HepG2 (cell line): ENCODE measurements around the gene NACAD. TPM values are rescaled to one million over a fixed set of nuclear protein-coding genes. Genes with fewer than 3 reads are reported as not detected.

ENCODE experiments used
- CBFB ChIP-seq: sonication (generic); formaldehyde crosslinking; IDR thresholded peaks from 2 replicates; pipeline ENCODE4 v1.4.0; 2020; ENCODE audit warnings: missing genetic modification reagents
- CREM ChIP-seq, 2 experiments: sonication (generic) in 1 of 2; formaldehyde crosslinking in 1 of 2; IDR thresholded peaks; 2 replicates each; pipeline versions ENCODE4 v1.4.0 to v1.6.1; 2016 to 2020; ENCODE audit warnings: antibody characterized with exemption in 1 of 2, mild to moderate bottlenecking in 1 of 2, missing genetic modification reagents in 1 of 2
- ERF ChIP-seq: IDR thresholded peaks from 2 replicates; pipeline ENCODE4 v1.6.1; 2018; ENCODE audit warnings: missing biosample characterization, missing genetic modification reagents
- MBD4 ChIP-seq: IDR thresholded peaks from 2 replicates; pipeline ENCODE4 v1.6.1; 2012; ENCODE audit warnings: low read length, inconsistent platforms, borderline replicate concordance
- NFIB ChIP-seq: sonication (generic); formaldehyde crosslinking; IDR thresholded peaks from 2 replicates; pipeline ENCODE4 v1.9.0; 2021; ENCODE audit warnings: missing genetic modification reagents, mild to moderate bottlenecking, borderline replicate concordance
- NPAS2 ChIP-seq: sonication (generic); formaldehyde crosslinking; IDR thresholded peaks from 2 replicates; pipeline ENCODE4 v1.8.0; 2022; ENCODE audit warnings: mild to moderate bottlenecking, missing genetic modification reagents, borderline replicate concordance
- NR2F1 ChIP-seq, 2 experiments: fragments of 450-650 bp in 1 of 2; formaldehyde crosslinking in 1 of 2; IDR thresholded peaks; 2 replicates each; pipeline versions ENCODE4 v1.5.0 to v1.6.1; 2016 to 2020; ENCODE audit warnings: mild to moderate bottlenecking in 1 of 2, missing compliant biosample characterization in 1 of 2, missing genetic modification reagents in 1 of 2, moderate library complexity in 1 of 2
- NR2F2 ChIP-seq: IDR thresholded peaks from 2 replicates; pipeline ENCODE4 v1.6.1; 2012; ENCODE audit warnings: low read depth, inconsistent platforms, borderline replicate concordance
- SNAPC2 ChIP-seq: sonication (generic); formaldehyde crosslinking; IDR thresholded peaks from 2 replicates; pipeline ENCODE4 v1.8.1; 2022; ENCODE audit warnings: mild to moderate bottlenecking, missing genetic modification reagents
- SP140L ChIP-seq: sonication (generic); formaldehyde crosslinking; IDR thresholded peaks from 2 replicates; pipeline ENCODE4 v1.4.0; 2020; ENCODE audit warnings: missing genetic modification reagents, borderline replicate concordance
- SSRP1 ChIP-seq: IDR thresholded peaks from 2 replicates; pipeline ENCODE4 v1.6.1; 2016; ENCODE audit warnings: control low read depth
- TEAD2 ChIP-seq: sonication (generic); formaldehyde crosslinking; IDR thresholded peaks from 2 replicates; pipeline ENCODE4 v1.9.0; 2021; ENCODE audit warnings: missing genetic modification reagents
- TMF1 ChIP-seq: sonication (generic); formaldehyde crosslinking; IDR thresholded peaks from 2 replicates; pipeline ENCODE4 v1.8.1; 2022; ENCODE audit warnings: low read depth, missing genetic modification reagents
- ZFP1 ChIP-seq: IDR thresholded peaks from 2 replicates; pipeline ENCODE4 v1.6.1; 2016
- ZMYM2 ChIP-seq: sonication (generic); formaldehyde crosslinking; IDR thresholded peaks from 2 replicates; pipeline ENCODE4 v1.8.0; 2022; ENCODE audit warnings: mild to moderate bottlenecking, missing genetic modification reagents
- ZNF546 ChIP-seq: sonication (generic); formaldehyde crosslinking; conservative IDR thresholded peaks from 2 replicates; pipeline ENCODE4 v1.8.1; 2023; ENCODE audit warnings: mild to moderate bottlenecking, missing genetic modification reagents
- ZNF629 ChIP-seq: sonication (generic); formaldehyde crosslinking; conservative IDR thresholded peaks from 2 replicates; pipeline ENCODE4 v1.5.0; 2020; ENCODE audit warnings: missing genetic modification reagents
- ZNF7 ChIP-seq: IDR thresholded peaks from 2 replicates; pipeline ENCODE4 v1.6.1; 2016; ENCODE audit warnings: missing biosample characterization, missing genetic modification reagents
- ZNF761 ChIP-seq: sonication (generic); formaldehyde crosslinking; conservative IDR thresholded peaks from 2 replicates; pipeline ENCODE4 v1.4.0; 2020; ENCODE audit warnings: mild to moderate bottlenecking, missing genetic modification reagents
- ZSCAN20 ChIP-seq: sonication (generic); formaldehyde crosslinking; IDR thresholded peaks from 2 replicates; pipeline ENCODE4 v1.4.0; 2020; ENCODE audit warnings: missing genetic modification reagents, mild to moderate bottlenecking, borderline replicate concordance
- polyA plus RNA-seq, 8 experiments: library from polyadenylated mRNA; depleted of rRNA in 3 of 8; stranded (reverse) in 7 of 8; unstranded in 1 of 8; fragments of >200 nt; fragmentation: Illumina TruSeq in 4 of 8; extraction: Trizol in 4 of 8; gene quantifications; 2 replicates each; pipeline versions ENCODE4 v1.2.1 to v1.2.3, GENCODE V29; 2011 to 2016; ENCODE audit warnings: low read depth in 4 of 8, missing spikeins in 1 of 8, mixed read lengths in 1 of 8; ENCODE audit not compliant: insufficient read depth in 1 of 8
- total RNA-seq, 5 experiments: library from RNA; depleted of rRNA; stranded (reverse); fragments of >200 nt; fragmentation: Illumina TruSeq; extraction: Trizol; gene quantifications; 2 replicates each; pipeline ENCODE4 v1.2.3, GENCODE V29; 2016; ENCODE audit warnings: low read depth in 1 of 5
- TF ChIP-seq, protein P1 (sequence below): sonication (generic); formaldehyde crosslinking; IDR thresholded peaks from 2 replicates; pipeline ENCODE4 v1.5.0; 2020; ENCODE audit warnings: mild to moderate bottlenecking, missing genetic modification reagents
- TF ChIP-seq, protein P2 (sequence below): sonication (generic); formaldehyde crosslinking; IDR thresholded peaks from 2 replicates; pipeline ENCODE4 v1.8.1; 2023; ENCODE audit warnings: mild to moderate bottlenecking, missing genetic modification reagents, borderline replicate concordance
- TF ChIP-seq, protein P3 (sequence below): sonication (generic); formaldehyde crosslinking; IDR thresholded peaks from 2 replicates; pipeline ENCODE4 v1.4.0; 2020; ENCODE audit warnings: mild to moderate bottlenecking, missing genetic modification reagents
- TF ChIP-seq, protein P4 (sequence below): sonication (generic); formaldehyde crosslinking; IDR thresholded peaks from 2 replicates; pipeline ENCODE4 v1.5.1; 2020; ENCODE audit warnings: mild to moderate bottlenecking, missing genetic modification reagents, moderate library complexity

Gene NACAD
- total and polyA plus RNA-seq, 2 of the 13 experiments (the other 11 are each of a cell fraction or from before 2014, with no cell fraction given) = 0.04 TPM; not detected in 1

DNA sequence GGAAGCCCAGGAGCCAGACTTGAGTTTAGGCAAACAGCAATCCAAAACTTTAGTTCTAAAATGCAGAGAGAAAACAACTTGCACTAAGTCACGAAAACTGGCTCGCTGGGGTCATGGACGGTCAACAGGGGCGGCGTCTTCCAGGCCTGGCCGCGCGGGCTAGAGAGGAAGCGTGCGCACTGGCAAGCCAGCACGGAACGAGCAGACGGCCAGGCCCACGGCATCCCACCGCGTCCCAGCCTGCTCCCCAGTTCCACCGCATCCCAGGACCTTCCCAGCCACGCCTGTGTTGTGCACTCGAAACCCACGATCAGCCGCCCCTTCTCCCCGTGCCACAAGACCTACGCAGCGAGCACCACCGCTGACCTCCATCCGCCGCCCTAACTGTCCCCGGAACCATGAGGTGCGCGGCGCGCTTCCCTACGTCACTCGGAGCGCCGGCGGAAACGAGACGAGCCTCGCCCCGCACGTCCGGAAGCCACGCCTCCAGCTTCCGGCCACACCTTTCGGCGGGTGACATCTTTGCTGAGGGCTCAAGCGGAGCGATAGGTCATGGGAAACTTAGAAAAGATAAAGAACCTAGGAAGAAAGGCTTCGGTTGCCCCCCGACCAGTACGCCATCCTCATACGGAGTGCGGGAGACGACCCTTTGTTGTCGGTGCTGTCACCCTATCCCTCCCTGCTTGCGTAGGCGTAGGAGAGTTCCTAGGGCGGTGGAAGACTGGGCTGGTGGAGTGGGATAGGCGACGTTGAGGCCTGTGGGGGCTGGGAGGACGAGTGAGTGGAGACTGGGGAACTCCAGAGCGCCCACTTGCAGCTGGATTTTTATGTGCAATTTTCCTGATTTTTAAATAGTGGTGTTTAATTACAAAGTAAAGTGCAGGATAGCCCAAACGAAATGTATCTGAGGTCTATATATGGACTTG lies 22.8 kb upstream of the NACAD start, which contains the start of gene TBRG4 (continued):
- no peak; the same call in none of the 2 replicates for TF ChIP-seq ZSCAN20
- TF ChIP-seq, protein P1, sequence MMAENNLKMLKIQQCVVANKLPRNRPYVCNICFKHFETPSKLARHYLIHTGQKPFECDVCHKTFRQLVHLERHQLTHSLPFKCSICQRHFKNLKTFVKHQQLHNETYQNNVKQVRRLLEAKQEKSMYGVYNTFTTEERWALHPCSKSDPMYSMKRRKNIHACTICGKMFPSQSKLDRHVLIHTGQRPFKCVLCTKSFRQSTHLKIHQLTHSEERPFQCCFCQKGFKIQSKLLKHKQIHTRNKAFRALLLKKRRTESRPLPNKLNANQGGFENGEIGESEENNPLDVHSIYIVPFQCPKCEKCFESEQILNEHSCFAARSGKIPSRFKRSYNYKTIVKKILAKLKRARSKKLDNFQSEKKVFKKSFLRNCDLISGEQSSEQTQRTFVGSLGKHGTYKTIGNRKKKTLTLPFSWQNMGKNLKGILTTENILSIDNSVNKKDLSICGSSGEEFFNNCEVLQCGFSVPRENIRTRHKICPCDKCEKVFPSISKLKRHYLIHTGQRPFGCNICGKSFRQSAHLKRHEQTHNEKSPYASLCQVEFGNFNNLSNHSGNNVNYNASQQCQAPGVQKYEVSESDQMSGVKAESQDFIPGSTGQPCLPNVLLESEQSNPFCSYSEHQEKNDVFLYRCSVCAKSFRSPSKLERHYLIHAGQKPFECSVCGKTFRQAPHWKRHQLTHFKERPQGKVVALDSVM = peak; percentile 71; the same call in 1 of the 2 replicates
- TF ChIP-seq SP140L (CRISPR knock-in tag) = no peak; the same call in 1 of the 2 replicates
- TF ChIP-seq, protein P2, sequence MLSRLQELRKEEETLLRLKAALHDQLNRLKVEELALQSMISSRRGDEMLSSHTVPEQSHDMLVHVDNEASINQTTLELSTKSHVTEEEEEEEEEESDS (CRISPR knock-in tag) = no peak
- TF ChIP-seq SSRP1 (CRISPR knock-in tag) = no peak
- TF ChIP-seq TMF1 = no peak; the same call in none of the 2 replicates
- TF ChIP-seq NR2F2 = peak; percentile 30; the same call in 1 of the 2 replicates
- TF ChIP-seq ZFP1 (CRISPR knock-in tag) = 0 out of 2 replicates have a peak, but pooled peaks have one; percentile 12
- no peak for TF ChIP-seq TEAD2 (CRISPR knock-in tag)
- TF ChIP-seq ZNF546 (CRISPR knock-in tag) = peak; percentile 97
- TF ChIP-seq ZNF629 (CRISPR knock-in tag) = peak; percentile 31; the same call in 1 of the 2 replicates
- peak; percentile 99 for TF ChIP-seq CREM (IDR thresholded peaks at IDR 0.05)
- TF ChIP-seq CREM (CRISPR knock-in tag; IDR thresholded peaks at IDR 0.05) = peak; percentile 95
- no peak for TF ChIP-seq NFIB (CRISPR knock-in tag)
- no peak; the same call in 1 of the 2 replicates for TF ChIP-seq ZMYM2 (CRISPR knock-in tag)
- no peak for TF ChIP-seq MBD4
- no peak for TF ChIP-seq NPAS2 (CRISPR knock-in tag)
- 0 out of 2 replicates have a peak, but pooled peaks have one; percentile 17 for TF ChIP-seq SNAPC2
- peak; percentile 32 to 33; a peak in 2 of 4 replicates for TF ChIP-seq NR2F1 (CRISPR knock-in tag; IDR thresholded peaks at IDR 0.05)
- TF ChIP-seq, protein P3, sequence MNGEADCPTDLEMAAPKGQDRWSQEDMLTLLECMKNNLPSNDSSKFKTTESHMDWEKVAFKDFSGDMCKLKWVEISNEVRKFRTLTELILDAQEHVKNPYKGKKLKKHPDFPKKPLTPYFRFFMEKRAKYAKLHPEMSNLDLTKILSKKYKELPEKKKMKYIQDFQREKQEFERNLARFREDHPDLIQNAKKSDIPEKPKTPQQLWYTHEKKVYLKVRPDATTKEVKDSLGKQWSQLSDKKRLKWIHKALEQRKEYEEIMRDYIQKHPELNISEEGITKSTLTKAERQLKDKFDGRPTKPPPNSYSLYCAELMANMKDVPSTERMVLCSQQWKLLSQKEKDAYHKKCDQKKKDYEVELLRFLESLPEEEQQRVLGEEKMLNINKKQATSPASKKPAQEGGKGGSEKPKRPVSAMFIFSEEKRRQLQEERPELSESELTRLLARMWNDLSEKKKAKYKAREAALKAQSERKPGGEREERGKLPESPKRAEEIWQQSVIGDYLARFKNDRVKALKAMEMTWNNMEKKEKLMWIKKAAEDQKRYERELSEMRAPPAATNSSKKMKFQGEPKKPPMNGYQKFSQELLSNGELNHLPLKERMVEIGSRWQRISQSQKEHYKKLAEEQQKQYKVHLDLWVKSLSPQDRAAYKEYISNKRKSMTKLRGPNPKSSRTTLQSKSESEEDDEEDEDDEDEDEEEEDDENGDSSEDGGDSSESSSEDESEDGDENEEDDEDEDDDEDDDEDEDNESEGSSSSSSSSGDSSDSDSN (CRISPR knock-in tag) = peak; percentile 93
- TF ChIP-seq ZNF761 (CRISPR knock-in tag) = peak; percentile 91
- no peak for TF ChIP-seq ZNF7 (CRISPR knock-in tag)
- peak; percentile 86 for TF ChIP-seq CBFB (CRISPR knock-in tag)
- peak; percentile 47; the same call in 1 of the 2 replicates for TF ChIP-seq ERF (CRISPR knock-in tag)
- TF ChIP-seq, protein P4, sequence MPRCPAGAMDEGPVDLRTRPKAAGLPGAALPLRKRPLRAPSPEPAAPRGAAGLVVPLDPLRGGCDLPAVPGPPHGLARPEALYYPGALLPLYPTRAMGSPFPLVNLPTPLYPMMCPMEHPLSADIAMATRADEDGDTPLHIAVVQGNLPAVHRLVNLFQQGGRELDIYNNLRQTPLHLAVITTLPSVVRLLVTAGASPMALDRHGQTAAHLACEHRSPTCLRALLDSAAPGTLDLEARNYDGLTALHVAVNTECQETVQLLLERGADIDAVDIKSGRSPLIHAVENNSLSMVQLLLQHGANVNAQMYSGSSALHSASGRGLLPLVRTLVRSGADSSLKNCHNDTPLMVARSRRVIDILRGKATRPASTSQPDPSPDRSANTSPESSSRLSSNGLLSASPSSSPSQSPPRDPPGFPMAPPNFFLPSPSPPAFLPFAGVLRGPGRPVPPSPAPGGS (CRISPR knock-in tag) = peak; percentile 86; the same call in 1 of the 2 replicates
